Esophagus squamous epithelium (tissue), 4 donors: ENCODE data around the gene PEAK3.

Experiments used
- CTCF ChIP-seq, 6 experiments: fragments of 450-650 bp in 4 of 6; fragments of 200-600 bp in 2 of 6; sonication (generic) in 2 of 6; IDR thresholded peaks; one replicate each; pipeline ENCODE4 v1.5.1; 2016 to 2019; ENCODE audit warnings: antibody characterized with exemption in 6 of 6, mild to moderate bottlenecking in 4 of 6, moderate library complexity in 4 of 6
- POLR2A ChIP-seq, 4 donors: fragments of 450-650 bp; IDR thresholded peaks; one replicate each; pipeline ENCODE4 v1.6.1; 2017; ENCODE audit warnings: antibody characterized with exemption in 4 of 4, mild to moderate bottlenecking in 4 of 4, moderate library complexity in 3 of 4

- no peak for TF ChIP-seq POLR2A (IDR thresholded peaks at IDR 0.05)
- peak in 1 of 6 experiments; percentile 4 for TF ChIP-seq CTCF (IDR thresholded peaks at IDR 0.05)
Measured at GRCh38 chr19:2235381-2236063, 46.5 kb downstream of the PEAK3 start.
